Neutrophil (primary cell): ENCODE results near the gene SLC7A10.
A peak's percentile ranks its signal among the peaks of the same experiment; 100 is the strongest.
"Not testable (repeated sequence)": the region's sequence is repeated elsewhere in the genome, so short reads cannot be mapped to it uniquely, and the experiment has no call there.

Experiments used
- H3K27ac ChIP-seq: fragments of 200-600 bp; sonication (generic); 2 replicates; pipeline ENCODE4 v1.5.1; 2016; ENCODE audit warnings: mild to moderate bottlenecking, moderate library complexity
- H3K27me3 ChIP-seq: fragments of 200-600 bp; sonication (generic); 2 replicates; pipeline ENCODE4 v1.6.0; 2016; ENCODE audit warnings: mild to moderate bottlenecking
- H3K36me3 ChIP-seq: fragments of 200-600 bp; sonication (generic); 2 replicates; pipeline ENCODE4 v1.5.1; 2017
- H3K4me1 ChIP-seq, 2 experiments: fragments of 200-600 bp in 1 of 2; sonication (generic) in 1 of 2; 1 replicate in 1 of 2; 2 replicates in 1 of 2; pipeline versions ENCODE4 v1.5.1 to v1.6.1; 2013 to 2016; ENCODE audit warnings: low read depth in 1 of 2, low read length in 1 of 2, mild to moderate bottlenecking in 1 of 2, moderate library complexity in 1 of 2; ENCODE audit not compliant: control insufficient read depth in 1 of 2, insufficient read depth in 1 of 2
- H3K4me3 ChIP-seq, 2 experiments: fragments of 200-600 bp in 1 of 2; sonication (generic) in 1 of 2; 1 replicate in 1 of 2; 2 replicates in 1 of 2; pipeline ENCODE4 v1.5.1; 2013 to 2016; ENCODE audit warnings: low read depth in 1 of 2, low read length in 1 of 2, mild to moderate bottlenecking in 1 of 2, moderate library complexity in 1 of 2
- H3K9me3 ChIP-seq: fragments of 200-600 bp; sonication (generic); 2 replicates; pipeline ENCODE4 v1.5.1; 2016
- TF ChIP-seq, protein P1 (sequence below): fragments of 200-600 bp; sonication (generic); IDR thresholded peaks from 2 replicates; pipeline ENCODE4 v1.5.1; 2016; ENCODE audit warnings: antibody characterized with exemption

The SLC7A10 gene

GRCh38 chr19:33226550-33227241 is 1.0 kb upstream of the SLC7A10 start:
- Histone ChIP-seq H3K27ac (no peak overlapping the region), H3K9me3 (peaks cover 3% of the 10 kb centered on the region), H3K4me1 (peaks cover 28 to 36% of the 10 kb centered on the region in 2 experiments), H3K27me3 (peaks cover 66% of the 10 kb centered on the region), H3K4me3 (peak overlapping the region; percentile 62 to 79), H3K36me3 (no peaks in the 10 kb centered on the region)
- TF ChIP-seq, protein P1, sequence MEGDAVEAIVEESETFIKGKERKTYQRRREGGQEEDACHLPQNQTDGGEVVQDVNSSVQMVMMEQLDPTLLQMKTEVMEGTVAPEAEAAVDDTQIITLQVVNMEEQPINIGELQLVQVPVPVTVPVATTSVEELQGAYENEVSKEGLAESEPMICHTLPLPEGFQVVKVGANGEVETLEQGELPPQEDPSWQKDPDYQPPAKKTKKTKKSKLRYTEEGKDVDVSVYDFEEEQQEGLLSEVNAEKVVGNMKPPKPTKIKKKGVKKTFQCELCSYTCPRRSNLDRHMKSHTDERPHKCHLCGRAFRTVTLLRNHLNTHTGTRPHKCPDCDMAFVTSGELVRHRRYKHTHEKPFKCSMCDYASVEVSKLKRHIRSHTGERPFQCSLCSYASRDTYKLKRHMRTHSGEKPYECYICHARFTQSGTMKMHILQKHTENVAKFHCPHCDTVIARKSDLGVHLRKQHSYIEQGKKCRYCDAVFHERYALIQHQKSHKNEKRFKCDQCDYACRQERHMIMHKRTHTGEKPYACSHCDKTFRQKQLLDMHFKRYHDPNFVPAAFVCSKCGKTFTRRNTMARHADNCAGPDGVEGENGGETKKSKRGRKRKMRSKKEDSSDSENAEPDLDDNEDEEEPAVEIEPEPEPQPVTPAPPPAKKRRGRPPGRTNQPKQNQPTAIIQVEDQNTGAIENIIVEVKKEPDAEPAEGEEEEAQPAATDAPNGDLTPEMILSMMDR, result peak; percentile 28

DNA sequence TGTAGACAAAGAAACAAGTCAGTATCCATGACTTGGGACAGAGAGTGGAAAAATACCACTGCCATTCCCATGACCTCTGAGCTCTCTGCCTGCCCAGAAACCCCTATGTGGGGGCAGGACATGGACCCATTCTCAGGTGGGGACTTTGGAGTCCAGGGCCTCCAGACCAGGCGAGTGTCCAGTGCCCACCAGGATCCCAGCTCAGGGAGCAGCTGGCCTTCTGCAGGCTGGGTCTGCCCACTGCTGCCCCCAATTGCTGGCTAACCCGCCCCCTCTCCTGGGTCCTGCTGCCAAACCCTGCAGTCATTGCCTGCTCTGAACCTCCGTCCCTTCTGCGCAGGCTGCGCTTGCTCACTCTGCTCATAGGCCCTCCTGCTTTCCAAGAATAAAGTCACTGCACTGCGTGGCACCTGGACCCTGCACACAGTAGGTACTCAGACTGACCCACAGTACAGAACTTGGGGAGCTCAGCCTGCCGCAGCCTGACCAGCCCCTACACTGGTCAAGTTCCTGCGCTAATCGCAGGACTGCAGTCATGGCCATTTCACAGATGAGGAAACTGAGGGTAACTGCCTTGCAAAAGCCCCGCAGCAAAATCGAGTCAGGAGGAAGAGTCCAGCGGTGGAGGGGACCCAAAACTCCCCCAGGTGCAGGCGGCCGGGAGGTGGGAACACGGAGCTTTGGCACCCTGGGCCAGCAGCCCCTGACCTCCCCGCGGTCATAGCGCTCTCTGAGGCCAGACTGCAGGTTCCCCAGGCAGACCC is 774 bp downstream of the SLC7A10 start:
- peaks cover 3% of the 10 kb centered on the region for H3K9me3 ChIP-seq
- peak overlapping the region; percentile 35 to 79 for H3K4me3 ChIP-seq
- H3K4me1 ChIP-seq, result peaks cover 16 to 23% of the 10 kb centered on the region in 2 experiments
- H3K27me3 ChIP-seq, result peaks cover 66% of the 10 kb centered on the region
- TF ChIP-seq, protein P1, result no peak
- H3K27ac ChIP-seq, result no peak overlapping the region
- no peaks in the 10 kb centered on the region for H3K36me3 ChIP-seq

DNA sequence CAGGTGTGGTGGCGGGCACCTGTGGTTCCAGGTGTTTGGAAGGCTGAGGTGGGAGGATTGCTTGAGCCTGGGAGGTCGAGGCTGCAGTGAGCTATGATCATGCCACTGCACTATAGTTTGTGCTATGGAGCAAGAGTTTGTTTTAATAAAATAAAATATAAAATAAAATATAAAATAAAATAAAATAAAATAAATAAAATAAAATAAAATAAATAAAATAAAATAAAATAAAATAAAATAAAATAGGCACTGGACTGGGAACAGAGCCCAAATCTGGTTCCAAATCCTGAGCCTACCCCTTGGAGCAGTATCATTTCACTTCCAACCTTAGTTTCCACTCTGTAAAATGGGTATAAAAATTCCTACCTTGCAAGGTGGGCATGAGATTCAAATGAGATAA is 3.4 kb downstream of the SLC7A10 start:
- H3K27me3 ChIP-seq, result peaks cover 48% of the 10 kb centered on the region
- H3K4me3 ChIP-seq, H3K27ac ChIP-seq, H3K36me3 ChIP-seq, H3K9me3 ChIP-seq: not testable (repeated sequence)
- peaks cover 14 to 21% of the 10 kb centered on the region in 2 experiments for H3K4me1 ChIP-seq

GRCh38 chr19:33221638-33222037 is 4.0 kb downstream of the SLC7A10 start:
- TF ChIP-seq, protein P1, result no peak
- Histone ChIP-seq H3K27me3 (peaks cover 41% of the 10 kb centered on the region), H3K4me1 (peaks cover 11 to 15% of the 10 kb centered on the region in 2 experiments), H3K36me3 (no peaks in the 10 kb centered on the region), H3K4me3 (no peak overlapping the region), H3K9me3 (no peaks in the 10 kb centered on the region), H3K27ac (no peak overlapping the region)

DNA sequence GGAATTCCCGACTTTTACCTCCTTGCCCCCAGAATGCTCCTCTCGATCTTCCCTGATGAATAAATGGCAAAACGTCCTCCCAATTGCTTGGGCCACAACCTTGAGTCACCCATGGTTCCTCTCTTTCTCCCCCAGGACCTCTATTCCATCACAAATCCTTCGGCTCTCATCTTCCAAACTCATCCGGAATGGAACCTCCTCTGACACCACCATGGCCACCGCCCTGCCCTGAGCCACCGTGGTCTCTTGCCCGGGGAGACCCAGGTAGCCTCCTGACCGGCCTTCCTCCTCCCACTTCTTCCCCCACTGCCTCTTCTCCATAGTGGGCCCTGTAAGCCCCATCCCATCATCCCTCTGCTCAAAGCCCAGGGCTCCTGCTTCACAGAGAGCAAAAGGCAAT is 4.9 kb downstream of the SLC7A10 start:
- Histone ChIP-seq H3K36me3 (no peaks in the 10 kb centered on the region), H3K27ac (no peak overlapping the region), H3K9me3 (no peaks in the 10 kb centered on the region), H3K4me1 (peaks cover 3 to 8% of the 10 kb centered on the region in 2 experiments), H3K27me3 (peaks cover 32% of the 10 kb centered on the region), H3K4me3 (no peak overlapping the region)
- TF ChIP-seq, protein P1, result no peak

DNA sequence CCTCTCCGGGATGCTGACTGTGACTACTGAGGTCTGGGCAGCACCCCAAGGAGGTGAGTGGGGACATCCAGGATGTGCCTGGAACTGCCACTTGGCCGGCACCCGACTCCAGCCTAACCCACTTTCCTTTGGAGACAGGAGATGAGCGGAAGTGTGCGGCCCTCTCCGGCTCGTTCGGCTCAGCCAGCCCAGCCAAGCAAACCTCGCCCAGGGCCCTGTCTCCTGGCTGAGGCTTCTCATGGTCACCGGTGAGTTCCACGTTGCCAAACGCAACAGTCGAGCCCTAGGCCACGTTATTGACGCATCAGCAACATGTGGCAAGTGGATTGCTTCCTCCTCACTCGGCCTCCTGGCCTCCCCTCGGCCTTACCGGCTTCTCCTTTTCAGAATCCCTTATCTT is 5.5 kb downstream of the SLC7A10 start:
- TF ChIP-seq, protein P1, result no peak
- H3K27me3 ChIP-seq, result peaks cover 26% of the 10 kb centered on the region

More for the DNA sequence above, 5.5 kb downstream of the SLC7A10 start:
- Histone ChIP-seq H3K9me3 (no peaks in the 10 kb centered on the region), H3K36me3 (no peaks in the 10 kb centered on the region), H3K4me3 (no peak overlapping the region), H3K4me1 (peaks cover 5 to 7% of the 10 kb centered on the region in 2 experiments), H3K27ac (no peak overlapping the region)
